Esophagus muscularis mucosa (tissue), 3 donors: ENCODE measurements around the gene STK32B.

ENCODE experiments used
- POLR2A ChIP-seq: fragments of 450-650 bp; IDR thresholded peaks from one replicate; pipeline ENCODE4 v1.6.1; 2017; ENCODE audit warnings: antibody characterized with exemption, moderate library complexity, mild to moderate bottlenecking, low read depth
- POLR2AphosphoS5 ChIP-seq, 2 donors: sonication (generic); formaldehyde crosslinking; IDR thresholded peaks; one replicate each; pipeline ENCODE4 v1.6.1; 2017; ENCODE audit warnings: antibody characterized with exemption in 2 of 2
- TF ChIP-seq, protein P1 (sequence below), 3 experiments: fragments of 200-600 bp in 2 of 3; fragments of 450-650 bp in 1 of 3; sonication (generic) in 2 of 3; IDR thresholded peaks; one replicate each; pipeline ENCODE4 v1.5.1; 2017 to 2019; ENCODE audit warnings: antibody characterized with exemption in 3 of 3, mild to moderate bottlenecking in 2 of 3, moderate library complexity in 1 of 3

DNA sequence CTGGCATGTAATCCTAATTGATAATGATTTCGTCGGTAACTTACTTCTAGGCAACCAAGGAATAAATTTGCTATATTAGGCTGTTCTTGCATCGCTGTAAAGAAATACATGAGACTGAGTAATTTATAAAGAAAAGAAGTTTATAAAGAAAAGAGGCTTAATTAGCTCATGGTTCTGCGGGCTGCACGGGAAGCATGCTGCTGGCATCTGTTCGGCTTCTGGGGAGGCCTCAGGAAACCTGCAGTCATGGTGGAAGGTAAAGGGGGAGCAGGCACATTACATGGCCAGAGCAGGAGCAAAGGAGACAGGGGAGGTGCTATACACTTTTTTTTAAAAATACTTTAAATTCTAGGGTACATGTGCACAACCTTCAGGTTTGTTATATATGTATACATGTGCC is 290.2 kb downstream of the STK32B start:
- TF ChIP-seq, protein P1, sequence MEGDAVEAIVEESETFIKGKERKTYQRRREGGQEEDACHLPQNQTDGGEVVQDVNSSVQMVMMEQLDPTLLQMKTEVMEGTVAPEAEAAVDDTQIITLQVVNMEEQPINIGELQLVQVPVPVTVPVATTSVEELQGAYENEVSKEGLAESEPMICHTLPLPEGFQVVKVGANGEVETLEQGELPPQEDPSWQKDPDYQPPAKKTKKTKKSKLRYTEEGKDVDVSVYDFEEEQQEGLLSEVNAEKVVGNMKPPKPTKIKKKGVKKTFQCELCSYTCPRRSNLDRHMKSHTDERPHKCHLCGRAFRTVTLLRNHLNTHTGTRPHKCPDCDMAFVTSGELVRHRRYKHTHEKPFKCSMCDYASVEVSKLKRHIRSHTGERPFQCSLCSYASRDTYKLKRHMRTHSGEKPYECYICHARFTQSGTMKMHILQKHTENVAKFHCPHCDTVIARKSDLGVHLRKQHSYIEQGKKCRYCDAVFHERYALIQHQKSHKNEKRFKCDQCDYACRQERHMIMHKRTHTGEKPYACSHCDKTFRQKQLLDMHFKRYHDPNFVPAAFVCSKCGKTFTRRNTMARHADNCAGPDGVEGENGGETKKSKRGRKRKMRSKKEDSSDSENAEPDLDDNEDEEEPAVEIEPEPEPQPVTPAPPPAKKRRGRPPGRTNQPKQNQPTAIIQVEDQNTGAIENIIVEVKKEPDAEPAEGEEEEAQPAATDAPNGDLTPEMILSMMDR (IDR thresholded peaks at IDR 0.05) = no peak
- no peak for TF ChIP-seq POLR2A
- no peak for TF ChIP-seq POLR2AphosphoS5 (IDR thresholded peaks at IDR 0.05)
